ENCODE measurements around the gene TRIM16.
"Not testable (repeated sequence)": the region's sequence is repeated elsewhere in the genome, so short reads cannot be mapped to it uniquely, and the experiment has no call there.

The TRIM16 gene

DNA sequence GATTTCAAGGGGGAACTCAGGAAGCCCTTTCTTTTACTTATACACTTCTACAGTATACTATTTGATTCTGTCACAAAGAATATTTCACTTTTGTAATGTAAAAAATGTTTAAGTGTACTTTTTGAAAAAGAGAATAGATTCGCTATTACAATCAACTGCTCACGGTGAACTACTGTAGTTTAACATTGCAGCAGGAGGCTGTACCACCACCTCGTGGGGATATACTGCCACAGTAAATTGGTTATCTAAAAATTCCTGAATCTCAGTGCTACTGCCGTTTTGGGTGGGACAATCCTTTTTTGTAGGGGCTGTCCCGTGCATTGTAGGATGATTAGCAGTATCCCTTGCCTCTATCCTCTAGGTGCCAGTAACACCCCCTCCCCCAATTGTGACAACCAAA, 14.6 kb downstream of the TRIM16 start:
- not testable (repeated sequence) for H3K79me2 ChIP-seq (ENCODE audit: low read length); H3K4me1 ChIP-seq (ENCODE audit: low read length); H3K27ac ChIP-seq (ENCODE audit: low read length); H2AFZ ChIP-seq (ENCODE audit: low read length); H3K4me3 ChIP-seq (ENCODE audit: low read length); H3K9ac ChIP-seq (ENCODE audit: low read length); H4K20me1 ChIP-seq (ENCODE audit: insufficient read depth, low read length); H3K9me3 ChIP-seq (replicated peaks; ENCODE audit: insufficient read depth, low read length); H3K4me2 ChIP-seq (ENCODE audit: low read depth, low read length); H3K9me2 ChIP-seq (replicated peaks; ENCODE audit: insufficient read depth, low read length); H3F3A ChIP-seq (ENCODE audit: insufficient read depth, low read length); DNase-seq; H3K36me3 ChIP-seq (replicated peaks; ENCODE audit: insufficient read depth, low read length); H3K27me3 ChIP-seq (replicated peaks; ENCODE audit: insufficient read depth, low read length)

- H3K9me3 ChIP-seq (replicated peaks; ENCODE audit: insufficient read depth, low read length), result no peaks in the 10 kb centered on the region
- no peak for TF ChIP-seq CTCF (IDR thresholded peaks at IDR 0.05; ENCODE audit: low read length)
These were observed 20.4 kb downstream of the TRIM16 start for GRCh38 chr17:15663691-15664090.

GRCh38 chr17:15663176-15663575, 20.9 kb downstream of the TRIM16 start:
- Histone ChIP-seq H3K27me3 (replicated peaks; ENCODE audit: insufficient read depth, low read length) (no peaks in the 10 kb centered on the region), H3K4me2 (ENCODE audit: low read depth, low read length) (no peak overlapping the region), H3K4me3 (ENCODE audit: low read length) (no peak overlapping the region), H3K9me3 (replicated peaks; ENCODE audit: insufficient read depth, low read length) (no peaks in the 10 kb centered on the region), H3K9ac (ENCODE audit: low read length) (no peak overlapping the region), H3K4me1 (ENCODE audit: low read length) (no peaks in the 10 kb centered on the region), H3K27ac (ENCODE audit: low read length) (no peak overlapping the region), H2AFZ (ENCODE audit: low read length) (no peak overlapping the region), H3K9me2 (replicated peaks; ENCODE audit: insufficient read depth, low read length) (no peaks in the 10 kb centered on the region), H4K20me1 (ENCODE audit: insufficient read depth, low read length) (no peaks in the 10 kb centered on the region), H3F3A (ENCODE audit: insufficient read depth, low read length) (no peaks in the 10 kb centered on the region), H3K79me2 (ENCODE audit: low read length) (no peaks in the 10 kb centered on the region), H3K36me3 (replicated peaks; ENCODE audit: insufficient read depth, low read length) (no peaks in the 10 kb centered on the region)
- TF ChIP-seq EZH2phosphoT487 (IDR thresholded peaks at IDR 0.05; ENCODE audit: low read length), result no peak
- no peak for TF ChIP-seq EZH2 (optimal IDR thresholded peaks at IDR 0.05; ENCODE audit: low read depth, low read length)
- TF ChIP-seq CTCF (IDR thresholded peaks at IDR 0.05; ENCODE audit: low read length), result no peak
- no peak for DNase-seq

More at GRCh38 chr17:15663691-15664090, 20.4 kb downstream of the TRIM16 start:
- Histone ChIP-seq H3K9me2 (replicated peaks; ENCODE audit: insufficient read depth, low read length) (no peaks in the 10 kb centered on the region), H3K4me2 (ENCODE audit: low read depth, low read length) (no peak overlapping the region), H3K4me1 (ENCODE audit: low read length) (no peaks in the 10 kb centered on the region), H3K4me3 (ENCODE audit: low read length) (no peak overlapping the region), H3K9ac (ENCODE audit: low read length) (no peak overlapping the region), H3F3A (ENCODE audit: insufficient read depth, low read length) (no peaks in the 10 kb centered on the region), H3K36me3 (replicated peaks; ENCODE audit: insufficient read depth, low read length) (no peaks in the 10 kb centered on the region), H2AFZ (ENCODE audit: low read length) (no peak overlapping the region), H3K79me2 (ENCODE audit: low read length) (no peaks in the 10 kb centered on the region), H3K27ac (ENCODE audit: low read length) (no peak overlapping the region), H3K27me3 (replicated peaks; ENCODE audit: insufficient read depth, low read length) (no peaks in the 10 kb centered on the region), H4K20me1 (ENCODE audit: insufficient read depth, low read length) (no peaks in the 10 kb centered on the region)
- DNase-seq, result no peak

GRCh38 chr17:15662681-15663080, 21.4 kb downstream of the TRIM16 start:
- no peak for TF ChIP-seq CTCF (IDR thresholded peaks at IDR 0.05; ENCODE audit: low read length)
- no peak for TF ChIP-seq EZH2phosphoT487 (IDR thresholded peaks at IDR 0.05; ENCODE audit: low read length)
- no peak for TF ChIP-seq EZH2 (optimal IDR thresholded peaks at IDR 0.05; ENCODE audit: low read depth, low read length)
- no peaks in the 10 kb centered on the region for H3K4me1 ChIP-seq (ENCODE audit: low read length)
- no peaks in the 10 kb centered on the region for H3K27me3 ChIP-seq (replicated peaks; ENCODE audit: insufficient read depth, low read length)
- H3K36me3 ChIP-seq (replicated peaks; ENCODE audit: insufficient read depth, low read length), result no peaks in the 10 kb centered on the region
- no peak overlapping the region for H3K4me2 ChIP-seq (ENCODE audit: low read depth, low read length)
- DNase-seq, result no peak
- H3K79me2 ChIP-seq (ENCODE audit: low read length), result no peaks in the 10 kb centered on the region
- no peak overlapping the region for H3K27ac ChIP-seq (ENCODE audit: low read length)
- H3K9ac ChIP-seq (ENCODE audit: low read length), result no peak overlapping the region
- no peaks in the 10 kb centered on the region for H3F3A ChIP-seq (ENCODE audit: insufficient read depth, low read length)
- no peaks in the 10 kb centered on the region for H3K9me3 ChIP-seq (replicated peaks; ENCODE audit: insufficient read depth, low read length)
- no peaks in the 10 kb centered on the region for H4K20me1 ChIP-seq (ENCODE audit: insufficient read depth, low read length)
- no peaks in the 10 kb centered on the region for H3K9me2 ChIP-seq (replicated peaks; ENCODE audit: insufficient read depth, low read length)
- no peak overlapping the region for H2AFZ ChIP-seq (ENCODE audit: low read length)
- no peak overlapping the region for H3K4me3 ChIP-seq (ENCODE audit: low read length)
